NT2/D1 (cell line): ENCODE data around the gene LYPLA2.
"Not testable (repeated sequence)": the region's sequence is repeated elsewhere in the genome, so short reads cannot be mapped to it uniquely, and the experiment has no call there.

Experiments
- DNase-seq: peaks from one replicate; pipeline ENCODE4 v3.0.0-alpha.2; 2011; ENCODE audit warnings: low read depth, low spot score
- H3K27me3 ChIP-seq: 2 replicates; pipeline ENCODE4 v1.6.0; 2011; ENCODE audit warnings: mild to moderate bottlenecking; ENCODE audit not compliant: insufficient read length, insufficient read depth
- H3K36me3 ChIP-seq: 2 replicates; pipeline ENCODE4 v1.6.1; 2011; ENCODE audit warnings: mild to moderate bottlenecking, low read length, mixed read lengths; ENCODE audit not compliant: insufficient read depth, insufficient read length
- H3K4me1 ChIP-seq: 2 replicates; pipeline ENCODE4 v1.5.1; 2011; ENCODE audit not compliant: insufficient read depth, insufficient read length
- H3K4me3 ChIP-seq: 2 replicates; pipeline ENCODE4 v1.5.1; 2011; ENCODE audit warnings: low read depth; ENCODE audit not compliant: insufficient read length
- H3K9ac ChIP-seq: 2 replicates; pipeline ENCODE4 v1.6.0; 2011; ENCODE audit warnings: low read depth; ENCODE audit not compliant: insufficient read length
- H3K9me3 ChIP-seq: 2 replicates; pipeline ENCODE4 v1.5.1; 2011; ENCODE audit warnings: mild to moderate bottlenecking, low read length; ENCODE audit not compliant: insufficient read depth
- SUZ12 ChIP-seq: IDR thresholded peaks from 2 replicates; pipeline ENCODE4 v1.6.1; 2011; ENCODE audit not compliant: insufficient read length, insufficient read depth; ENCODE audit errors: extremely low read depth
- YY1 ChIP-seq: IDR thresholded peaks from 2 replicates; pipeline ENCODE4 v1.6.1; 2011; ENCODE audit not compliant: insufficient read length, insufficient read depth
- ZNF274 ChIP-seq: IDR thresholded peaks from 2 replicates; pipeline ENCODE4 v1.6.1; 2011; ENCODE audit warnings: mild to moderate bottlenecking, low read depth, low read length

LYPLA2 gene

GRCh38 chr1:23779826-23780371, 11.0 kb upstream of the LYPLA2 start:
- Histone ChIP-seq H3K36me3 (peaks cover 27% of the 10 kb centered on the region), H3K4me1 (no peaks in the 10 kb centered on the region), H3K9me3 (no peaks in the 10 kb centered on the region), H3K4me3 (no peak overlapping the region), H3K9ac (peak overlapping the region; percentile 36), H3K27me3 (no peaks in the 10 kb centered on the region)
- TF ChIP-seq SUZ12 (no peak), YY1 (no peak), ZNF274 (no peak)
- DNase-seq = no peak

GRCh38 chr1:23783141-23783540, 7.8 kb upstream of the LYPLA2 start:
- not testable (repeated sequence) for DNase-seq, H3K4me1 ChIP-seq, H3K4me3 ChIP-seq, H3K9me3 ChIP-seq, H3K27me3 ChIP-seq, H3K9ac ChIP-seq
- H3K36me3 ChIP-seq = peaks cover 50% of the 10 kb centered on the region

- peaks cover 47% of the 10 kb centered on the region for H3K36me3 ChIP-seq
- H3K27me3 ChIP-seq = no peaks in the 10 kb centered on the region
- no peaks in the 10 kb centered on the region for H3K9me3 ChIP-seq
- H3K9ac ChIP-seq = no peak overlapping the region
- no peak for DNase-seq
- no peak overlapping the region for H3K4me3 ChIP-seq
- peaks cover 2% of the 10 kb centered on the region for H3K4me1 ChIP-seq
- TF ChIP-seq SUZ12 (no peak), YY1 (no peak), ZNF274 (no peak)
Observed at GRCh38 chr1:23784846-23785245, 6.1 kb upstream of the LYPLA2 start.

DNA sequence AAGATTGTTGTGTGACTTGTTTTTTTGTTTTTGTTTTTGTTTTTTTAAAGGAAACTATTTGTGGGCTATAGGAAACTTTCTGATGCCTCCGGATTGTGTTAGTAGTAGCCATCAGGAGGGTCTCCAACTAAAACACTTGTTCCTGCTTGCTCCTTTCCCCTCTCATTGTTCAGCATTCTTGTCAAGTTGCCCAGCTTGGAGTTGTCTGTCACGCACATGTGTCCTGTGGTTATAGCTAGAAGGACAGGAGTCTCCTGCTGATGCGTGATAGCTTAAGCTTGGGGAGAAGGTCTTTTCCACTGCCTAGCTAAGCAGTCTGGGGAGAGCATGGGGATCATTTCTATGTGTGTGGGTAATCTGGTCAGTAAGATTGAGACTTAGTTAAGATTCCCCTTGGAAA, 3.2 kb upstream of the LYPLA2 start:
- TF ChIP-seq ZNF274 = no peak
- no peak for TF ChIP-seq SUZ12
- TF ChIP-seq YY1 = no peak
- Histone ChIP-seq H3K9ac (no peak overlapping the region), H3K9me3 (no peaks in the 10 kb centered on the region), H3K27me3 (no peaks in the 10 kb centered on the region), H3K4me3 (no peak overlapping the region), H3K36me3 (peaks cover 31% of the 10 kb centered on the region), H3K4me1 (peaks cover 2% of the 10 kb centered on the region)
- DNase-seq = no peak

DNA sequence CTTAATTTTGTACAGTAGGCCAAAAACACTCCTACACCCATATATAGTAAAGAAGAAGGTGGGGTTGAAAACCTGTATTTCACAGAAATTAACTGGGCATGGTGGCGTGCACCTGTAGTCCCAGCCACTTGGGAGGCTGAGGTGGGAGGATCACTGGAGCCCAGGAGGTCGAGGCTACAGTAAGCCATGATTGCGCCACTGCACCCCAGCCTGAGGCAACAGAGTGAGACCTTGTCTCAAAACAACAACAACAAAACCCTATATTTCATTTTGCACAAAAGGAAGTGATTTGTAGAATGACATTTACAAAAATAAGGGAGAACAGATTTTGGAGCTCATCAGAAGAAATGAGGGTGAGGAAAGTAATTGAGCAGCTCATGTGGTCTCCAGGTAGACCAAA, 2.2 kb upstream of the LYPLA2 start:
- Histone ChIP-seq H3K36me3 (peaks cover 40% of the 10 kb centered on the region), H3K4me1 (peaks cover 2% of the 10 kb centered on the region), H3K4me3 (no peak overlapping the region), H3K9ac (no peak overlapping the region), H3K9me3 (no peaks in the 10 kb centered on the region), H3K27me3 (no peaks in the 10 kb centered on the region)
- TF ChIP-seq ZNF274 (no peak), SUZ12 (no peak), YY1 (no peak)
- DNase-seq = no peak

DNA sequence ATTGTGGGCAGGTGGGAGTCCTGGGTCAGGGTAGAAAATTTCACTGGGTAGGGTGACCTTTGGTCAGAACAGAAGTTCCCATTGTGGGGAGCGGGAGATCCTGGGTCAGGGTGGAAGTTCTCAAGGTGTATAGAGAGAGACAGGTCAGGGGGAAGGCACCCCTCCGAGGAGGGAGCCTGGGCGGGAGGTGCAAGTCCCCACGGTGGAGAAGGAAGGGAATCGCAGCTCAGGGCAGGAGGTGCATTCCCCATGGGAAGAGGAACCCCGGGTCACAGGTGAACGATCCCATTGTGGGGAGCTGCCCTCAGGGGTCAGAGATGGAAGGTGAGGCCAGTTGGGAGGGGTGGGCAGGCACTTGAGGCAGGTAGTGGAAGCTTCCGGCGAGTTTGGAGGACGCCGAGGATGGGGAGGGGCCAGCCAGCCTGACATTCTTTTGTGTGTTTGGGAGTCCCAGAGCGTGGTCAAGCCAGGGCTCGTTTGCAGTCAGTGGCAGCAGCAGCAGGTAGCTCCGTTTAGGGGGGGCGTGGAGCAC, 637 bp downstream of the LYPLA2 start:
- peaks cover 52% of the 10 kb centered on the region for H3K36me3 ChIP-seq
- DNase-seq = no peak
- peak overlapping the region; percentile 84 for H3K9ac ChIP-seq
- no peaks in the 10 kb centered on the region for H3K9me3 ChIP-seq
- peak overlapping the region; percentile 83 for H3K4me3 ChIP-seq
- H3K4me1 ChIP-seq = peaks cover 2% of the 10 kb centered on the region
- TF ChIP-seq ZNF274 = no peak
- no peak for TF ChIP-seq YY1
- no peak for TF ChIP-seq SUZ12
- no peaks in the 10 kb centered on the region for H3K27me3 ChIP-seq

DNA sequence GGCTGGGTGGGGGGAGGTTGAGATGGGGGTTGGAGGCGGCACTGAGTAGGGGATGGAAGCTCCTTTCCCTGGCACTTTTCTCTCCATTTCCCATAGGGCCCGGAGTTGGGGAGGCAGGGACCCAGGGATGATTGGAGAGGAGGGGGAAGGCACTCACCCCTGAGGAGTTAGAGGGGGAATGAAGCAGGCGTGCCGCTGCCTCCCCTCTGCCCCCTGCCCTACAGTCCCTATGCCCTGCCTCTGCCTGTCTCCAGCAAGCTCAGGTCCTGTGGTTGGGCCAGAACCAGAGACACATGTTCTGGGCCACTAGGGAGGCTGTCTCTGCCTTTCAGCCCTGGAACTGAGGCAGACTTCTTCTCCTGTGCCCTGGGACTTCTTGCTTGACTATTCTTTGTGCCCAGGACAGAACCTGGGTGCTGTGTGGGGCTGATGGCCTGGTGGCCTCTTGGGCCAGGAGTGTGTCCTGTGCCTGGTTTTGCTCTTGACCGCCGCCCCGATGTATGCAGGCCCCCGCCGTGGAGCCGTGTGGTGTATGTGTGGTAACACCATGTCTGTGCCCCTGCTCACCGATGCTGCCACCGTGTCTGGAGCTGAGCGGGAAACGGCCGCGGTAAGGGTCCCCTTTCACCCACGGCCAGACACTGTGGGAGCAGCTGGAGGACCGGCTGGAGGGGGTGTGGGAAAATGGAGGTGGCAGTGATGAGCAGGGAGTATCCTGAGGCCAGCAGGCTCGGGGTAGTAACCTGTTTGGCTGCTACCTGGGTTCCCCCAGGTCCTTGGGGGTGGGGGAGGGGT, 1.4 kb downstream of the LYPLA2 start:
- Histone ChIP-seq H3K4me1 (peaks cover 2% of the 10 kb centered on the region), H3K9me3 (no peaks in the 10 kb centered on the region), H3K36me3 (peaks cover 51% of the 10 kb centered on the region), H3K9ac (peak overlapping the region; percentile 80), H3K27me3 (no peaks in the 10 kb centered on the region), H3K4me3 (peak overlapping the region; percentile 83)
- TF ChIP-seq YY1 = no peak
- no peak for TF ChIP-seq SUZ12
- TF ChIP-seq ZNF274 = no peak
- no peak for DNase-seq
